ENCODE data around the gene BCL7C. TPM values are rescaled to one million over a fixed set of nuclear protein-coding genes. Genes with fewer than 3 reads are reported as not detected.

BCL7C gene
- total RNA-seq, 1 experiment from 2014 or later = 45.8 TPM

DNA sequence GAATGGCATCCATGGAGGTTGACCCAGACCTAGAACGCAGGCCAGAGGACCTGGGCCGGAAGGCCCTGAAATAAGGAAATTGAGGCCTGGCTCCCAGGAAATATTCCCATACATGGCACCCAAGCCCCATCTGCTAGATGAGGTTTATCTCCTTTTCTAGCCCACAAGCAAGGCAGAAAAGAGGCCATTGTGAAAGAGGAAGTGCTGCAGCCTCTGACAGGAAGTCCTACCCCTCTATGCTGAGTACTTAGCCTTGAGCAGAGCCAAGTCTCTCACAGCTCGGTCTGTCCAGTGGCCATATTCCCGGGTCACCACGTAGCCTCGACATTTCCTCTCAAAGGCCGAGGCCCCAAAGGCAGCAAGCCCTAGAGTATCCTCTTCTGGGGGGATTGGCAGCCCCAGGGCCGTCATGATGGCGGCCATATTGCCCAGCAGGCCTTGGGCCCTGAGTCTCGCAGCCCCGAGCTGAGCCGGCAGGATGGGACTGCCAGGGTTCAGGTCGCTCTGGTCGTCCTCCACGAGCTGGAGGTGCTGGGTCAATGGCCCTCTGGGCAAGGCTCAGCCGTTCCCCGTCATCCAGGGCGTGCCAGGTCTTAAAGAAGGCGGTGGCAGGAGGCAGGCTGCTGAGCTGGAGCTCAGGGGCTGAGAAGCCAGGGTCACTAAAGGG, 10.4 kb upstream of the BCL7C start:
- Histone ChIP-seq H3K9me3 (ENCODE audit: control insufficient read depth, insufficient read depth, low read depth, low read length) (no peaks in the 10 kb centered on the region), H3K27me3 (ENCODE audit: control insufficient read depth, insufficient read depth, low read length) (no peaks in the 10 kb centered on the region), H3K36me3 (ENCODE audit: control insufficient read depth, insufficient read depth, low read length) (no peaks in the 10 kb centered on the region), H3K4me1 (ENCODE audit: control insufficient read depth, insufficient read depth, low read length) (0 out of 2 replicates have a peak, but pooled peaks cover 3% of the 10 kb centered on the region), H3K4me3 (ENCODE audit: low read depth in 2 of 2, low read length in 2 of 2) (no peak overlapping the region), H3K27ac (ENCODE audit: low read length) (no peak overlapping the region)
- no TSS peak for BruUV-seq (replicated peaks)
- TF ChIP-seq, protein P1, sequence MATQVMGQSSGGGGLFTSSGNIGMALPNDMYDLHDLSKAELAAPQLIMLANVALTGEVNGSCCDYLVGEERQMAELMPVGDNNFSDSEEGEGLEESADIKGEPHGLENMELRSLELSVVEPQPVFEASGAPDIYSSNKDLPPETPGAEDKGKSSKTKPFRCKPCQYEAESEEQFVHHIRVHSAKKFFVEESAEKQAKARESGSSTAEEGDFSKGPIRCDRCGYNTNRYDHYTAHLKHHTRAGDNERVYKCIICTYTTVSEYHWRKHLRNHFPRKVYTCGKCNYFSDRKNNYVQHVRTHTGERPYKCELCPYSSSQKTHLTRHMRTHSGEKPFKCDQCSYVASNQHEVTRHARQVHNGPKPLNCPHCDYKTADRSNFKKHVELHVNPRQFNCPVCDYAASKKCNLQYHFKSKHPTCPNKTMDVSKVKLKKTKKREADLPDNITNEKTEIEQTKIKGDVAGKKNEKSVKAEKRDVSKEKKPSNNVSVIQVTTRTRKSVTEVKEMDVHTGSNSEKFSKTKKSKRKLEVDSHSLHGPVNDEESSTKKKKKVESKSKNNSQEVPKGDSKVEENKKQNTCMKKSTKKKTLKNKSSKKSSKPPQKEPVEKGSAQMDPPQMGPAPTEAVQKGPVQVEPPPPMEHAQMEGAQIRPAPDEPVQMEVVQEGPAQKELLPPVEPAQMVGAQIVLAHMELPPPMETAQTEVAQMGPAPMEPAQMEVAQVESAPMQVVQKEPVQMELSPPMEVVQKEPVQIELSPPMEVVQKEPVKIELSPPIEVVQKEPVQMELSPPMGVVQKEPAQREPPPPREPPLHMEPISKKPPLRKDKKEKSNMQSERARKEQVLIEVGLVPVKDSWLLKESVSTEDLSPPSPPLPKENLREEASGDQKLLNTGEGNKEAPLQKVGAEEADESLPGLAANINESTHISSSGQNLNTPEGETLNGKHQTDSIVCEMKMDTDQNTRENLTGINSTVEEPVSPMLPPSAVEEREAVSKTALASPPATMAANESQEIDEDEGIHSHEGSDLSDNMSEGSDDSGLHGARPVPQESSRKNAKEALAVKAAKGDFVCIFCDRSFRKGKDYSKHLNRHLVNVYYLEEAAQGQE (IDR thresholded peaks at IDR 0.05; ENCODE audit: insufficient read depth in 1 of 2, low read depth in 2 of 2, low read length in 1 of 2) = no peak
- no peak for TF ChIP-seq CTCF (IDR thresholded peaks at IDR 0.05)
- no peak for TF ChIP-seq POLR2AphosphoS5 (IDR thresholded peaks at IDR 0.05; ENCODE audit: low read depth, low read length)
- no peak for TF ChIP-seq SIN3A (IDR thresholded peaks at IDR 0.05; ENCODE audit: borderline replicate concordance, insufficient read depth, low read depth, low read length)
- TF ChIP-seq TCF7L2 (IDR thresholded peaks at IDR 0.05; ENCODE audit: low read depth, low read length) = no peak
- in situ Hi-C loops (cut with HindIII; ENCODE audit: low pct_unique_long_range_greater_than_20kb, low sequenced_read_pairs) = no loop called here
- intact Hi-C loops (cut with micrococcal nuclease; ENCODE audit: unreplicated experiment) = loop anchor here (10.0 kb wide), 1 partner anchor 59 kb away; no protein-coding TSS in a partner anchor
- DNase-seq (ENCODE audit: low read depth, low spot score) = no peak
- ATAC-seq = no peak
- CTCF ChIA-PET = no interaction called here
- POLR2A ChIA-PET = no interaction called here

DNA sequence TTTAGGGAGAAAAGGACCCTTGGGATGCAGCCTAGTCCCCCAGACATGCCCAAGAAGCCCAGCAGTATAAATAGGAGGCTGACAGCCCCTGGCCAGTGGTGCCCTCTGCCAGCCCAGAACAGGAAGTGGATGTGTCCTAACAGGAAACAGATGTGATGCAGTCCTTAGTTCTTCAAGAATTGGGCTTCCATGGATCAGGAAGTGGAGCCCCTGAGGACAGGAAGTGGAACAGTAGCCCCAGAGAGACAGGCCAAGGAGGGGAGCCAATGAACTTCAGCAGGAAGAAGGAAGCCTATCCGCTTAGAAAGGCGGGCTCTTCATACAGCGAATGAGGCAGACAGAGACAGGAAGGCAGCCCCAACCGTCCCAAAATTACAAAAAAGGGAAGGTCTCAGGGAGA, 9.7 kb upstream of the BCL7C start:
- DNase-seq (ENCODE audit: low read depth, low spot score) (no peak), ATAC-seq (no peak)
- H3K27me3 ChIP-seq (ENCODE audit: control insufficient read depth, insufficient read depth, low read length) = no peaks in the 10 kb centered on the region
- no peak overlapping the region for H3K27ac ChIP-seq (ENCODE audit: low read length)
- no peak overlapping the region for H3K4me3 ChIP-seq (ENCODE audit: low read depth in 2 of 2, low read length in 2 of 2)
- in situ Hi-C loops (cut with HindIII; ENCODE audit: low pct_unique_long_range_greater_than_20kb, low sequenced_read_pairs) = no loop called here
- CTCF ChIA-PET = no interaction called here
- BruUV-seq (replicated peaks) = no TSS peak
- H3K4me1 ChIP-seq (ENCODE audit: control insufficient read depth, insufficient read depth, low read length) = 0 out of 2 replicates have a peak, but pooled peaks cover 3% of the 10 kb centered on the region
- intact Hi-C loops (cut with micrococcal nuclease; ENCODE audit: unreplicated experiment) = loop anchor here (10.0 kb wide), 1 partner anchor 59 kb away; no protein-coding TSS in a partner anchor
- TF ChIP-seq CTCF (IDR thresholded peaks at IDR 0.05) = no peak
- TF ChIP-seq TCF7L2 (IDR thresholded peaks at IDR 0.05; ENCODE audit: low read depth, low read length) = no peak
- TF ChIP-seq, protein P1 (IDR thresholded peaks at IDR 0.05; ENCODE audit: insufficient read depth in 1 of 2, low read depth in 2 of 2, low read length in 1 of 2) = no peak
- TF ChIP-seq POLR2AphosphoS5 (IDR thresholded peaks at IDR 0.05; ENCODE audit: low read depth, low read length) = no peak
- no peak for TF ChIP-seq SIN3A (IDR thresholded peaks at IDR 0.05; ENCODE audit: borderline replicate concordance, insufficient read depth, low read depth, low read length)
- POLR2A ChIA-PET = no interaction called here
- no peaks in the 10 kb centered on the region for H3K36me3 ChIP-seq (ENCODE audit: control insufficient read depth, insufficient read depth, low read length)
- no peaks in the 10 kb centered on the region for H3K9me3 ChIP-seq (ENCODE audit: control insufficient read depth, insufficient read depth, low read depth, low read length)
